Keratinocyte (primary cell): Measurements from ENCODE around the gene LRRC71. TPM values are rescaled to one million over a fixed set of nuclear protein-coding genes. Genes with fewer than 3 reads are reported as not detected.

Experiments used
- DNase-seq: peaks from one replicate; pipeline ENCODE4 v3.0.0-alpha.2; 2011; ENCODE audit warnings: low read depth, missing footprints, low spot score
- FAIRE-seq: peaks from 2 replicates; lab custom pipeline; 2011; peaks lifted over from hg19 to GRCh38; lab: Jason Lieb, UNC
- H2AFZ ChIP-seq: 2 replicates; pipeline ENCODE4 v1.6.0; 2012; ENCODE audit warnings: low read length, control low read depth, inconsistent platforms; ENCODE audit not compliant: control insufficient read depth
- H3K27ac ChIP-seq: 2 replicates; pipeline ENCODE4 v1.5.1; 2011; ENCODE audit warnings: low read length; ENCODE audit not compliant: control insufficient read depth, insufficient read depth
- H3K27me3 ChIP-seq: 3 replicates; pipeline ENCODE4 v1.6.0; 2011; ENCODE audit warnings: low read length; ENCODE audit not compliant: control insufficient read depth, insufficient read depth; ENCODE audit errors: extremely low read depth
- H3K36me3 ChIP-seq, 2 experiments: 2 replicates in 1 of 2; 3 replicates in 1 of 2; pipeline ENCODE4 v1.5.1; 2011; ENCODE audit warnings: low read length in 2 of 2, mild to moderate bottlenecking in 1 of 2; ENCODE audit not compliant: control insufficient read depth in 2 of 2, insufficient read depth in 2 of 2; ENCODE audit errors: extremely low read depth in 1 of 2
- H3K4me1 ChIP-seq: 3 replicates; pipeline ENCODE4 v1.5.1; 2011; ENCODE audit warnings: low read length; ENCODE audit not compliant: control insufficient read depth, insufficient read depth; ENCODE audit errors: extremely low read depth
- H3K4me2 ChIP-seq: 3 replicates; pipeline ENCODE4 v1.6.0; 2011; ENCODE audit warnings: low read depth, low read length; ENCODE audit not compliant: control insufficient read depth, insufficient read depth; ENCODE audit errors: extremely low read depth
- H3K4me3 ChIP-seq, 3 experiments: fragments of 200-600 bp in 1 of 3; sonication (generic) in 1 of 3; 2 replicates in 2 of 3; 3 replicates in 1 of 3; pipeline ENCODE4 v1.5.1; 2011 to 2016; ENCODE audit warnings: low read length in 3 of 3, mild to moderate bottlenecking in 3 of 3, control low read depth in 2 of 3, inconsistent platforms in 1 of 3, low read depth in 1 of 3, mixed read lengths in 1 of 3, mixed run types in 1 of 3, moderate library complexity in 1 of 3; ENCODE audit not compliant: control insufficient read depth in 2 of 3, insufficient read depth in 2 of 3; ENCODE audit errors: extremely low read depth in 1 of 3
- H3K79me2 ChIP-seq: 2 replicates; pipeline ENCODE4 v1.6.0; 2012; ENCODE audit warnings: low read length; ENCODE audit not compliant: control insufficient read depth, insufficient read depth
- H3K9ac ChIP-seq: 3 replicates; pipeline ENCODE4 v1.6.0; 2011; ENCODE audit warnings: low read length; ENCODE audit not compliant: control insufficient read depth, insufficient read depth; ENCODE audit errors: extremely low read depth
- H3K9me1 ChIP-seq: 3 replicates; pipeline ENCODE4 v1.6.0; 2011; ENCODE audit warnings: low read length; ENCODE audit not compliant: control insufficient read depth, insufficient read depth; ENCODE audit errors: extremely low read depth
- H3K9me3 ChIP-seq: 2 replicates; pipeline ENCODE4 v1.5.1; 2012; ENCODE audit warnings: low read depth, low read length; ENCODE audit not compliant: control insufficient read depth
- H4K20me1 ChIP-seq: 3 replicates; pipeline ENCODE4 v1.6.0; 2011; ENCODE audit warnings: low read length; ENCODE audit not compliant: control insufficient read depth, insufficient read depth; ENCODE audit errors: extremely low read depth
- CTCF ChIP-seq, 3 experiments: IDR thresholded peaks in 1 of 3; conservative IDR thresholded peaks in 1 of 3; optimal IDR thresholded peaks in 1 of 3; 2 replicates in 2 of 3; 3 replicates in 1 of 3; pipeline versions ENCODE3 to v1.5.1; 2011; ENCODE audit warnings: low read length in 3 of 3, mild to moderate bottlenecking in 3 of 3, moderate library complexity in 2 of 3, control low read depth in 1 of 3, inconsistent platforms in 1 of 3; ENCODE audit not compliant: insufficient read depth in 2 of 3; ENCODE audit errors: extremely low read depth in 1 of 3
- EZH2 ChIP-seq: IDR thresholded peaks from one replicate; pipeline ENCODE4 v1.6.1; 2012; ENCODE audit warnings: inconsistent platforms, mild to moderate bottlenecking, low read length, moderate library complexity
- dilution Hi-C: fragments of 300-500 bp; cut with MboI; formaldehyde crosslinking; loops from one replicate; pipeline ENCODE4 v1.7.0; 2020; ENCODE audit warnings: low sequenced_read_pairs; ENCODE audit not compliant: extremely low pct_ligation_motif_present
- polyA plus RNA-seq, 5 experiments: library from polyadenylated mRNA; depleted of rRNA in 3 of 5; stranded (reverse) in 3 of 5; stranded (forward) in 1 of 5; unstranded in 1 of 5; fragments of >200 nt; gene quantifications; 1 replicate in 1 of 5; 2 replicates in 3 of 5; 3 replicates in 1 of 5; pipeline versions ENCODE4 v1.2.1 to v1.2.3, GENCODE V29; 2011 to 2012; ENCODE audit warnings: missing spikeins in 2 of 5, low read depth in 1 of 5, low replicate concordance in 1 of 5

LRRC71 gene
- polyA plus RNA-seq, 1 donor (not counting 4 experiments of a cell fraction or from before 2014, with no cell fraction given) = not detected

- no peak for DNase-seq
- dilution Hi-C loops = no loop called here
- TF ChIP-seq CTCF (optimal IDR thresholded peaks at IDR 0.05 in 1 of 3, IDR thresholded peaks at IDR 0.05 in 1 of 3, conservative IDR thresholded peaks at IDR 0.05 in 1 of 3; ENCODE audit: extremely low read depth in 1 of 3, insufficient read depth in 2 of 3, low read length in 3 of 3) (no peak), EZH2 (no peak)
- H3K4me3 ChIP-seq = peak overlapping the region; percentile 0 to 61 (median 60)
- peak overlapping the region; percentile 75 for H3K4me2 ChIP-seq
- no peaks in the 10 kb centered on the region for H3K9me1 ChIP-seq
- FAIRE-seq = no peak
- no peaks in the 10 kb centered on the region for H4K20me1 ChIP-seq
- H3K36me3 ChIP-seq = peaks cover 0 to 9% of the 10 kb centered on the region in 2 experiments
- peaks cover 17% of the 10 kb centered on the region for H3K4me1 ChIP-seq
- H3K27me3 ChIP-seq = no peaks in the 10 kb centered on the region
- H3K9me3 ChIP-seq = no peaks in the 10 kb centered on the region
- no peak overlapping the region for H2AFZ ChIP-seq
- H3K9ac ChIP-seq = no peak overlapping the region
- H3K79me2 ChIP-seq = no peaks in the 10 kb centered on the region
- no peak overlapping the region for H3K27ac ChIP-seq
Observed at GRCh38 chr1:156908541-156908940, 11.9 kb upstream of the LRRC71 start.

GRCh38 chr1:156908955-156909354 lies 11.5 kb upstream of the LRRC71 start:
- DNase-seq = no peak
- H3K9ac ChIP-seq = no peak overlapping the region
- no peak overlapping the region for H2AFZ ChIP-seq
- no peaks in the 10 kb centered on the region for H3K79me2 ChIP-seq
- no peak overlapping the region for H3K27ac ChIP-seq
- dilution Hi-C loops = no loop called here
- H3K4me2 ChIP-seq = peak overlapping the region; percentile 75
- H3K27me3 ChIP-seq = no peaks in the 10 kb centered on the region
- no peaks in the 10 kb centered on the region for H3K9me1 ChIP-seq
- no peaks in the 10 kb centered on the region for H4K20me1 ChIP-seq
- peaks cover 0 to 9% of the 10 kb centered on the region in 2 experiments for H3K36me3 ChIP-seq
- no peak overlapping the region for H3K4me3 ChIP-seq
- FAIRE-seq = no peak
- H3K4me1 ChIP-seq = peaks cover 17% of the 10 kb centered on the region
- TF ChIP-seq CTCF (optimal IDR thresholded peaks at IDR 0.05 in 1 of 3, IDR thresholded peaks at IDR 0.05 in 1 of 3, conservative IDR thresholded peaks at IDR 0.05 in 1 of 3; ENCODE audit: extremely low read depth in 1 of 3, insufficient read depth in 2 of 3, low read length in 3 of 3) (no peak), EZH2 (peak; percentile 22)
- no peaks in the 10 kb centered on the region for H3K9me3 ChIP-seq
